H1 (cell line): ENCODE data around the gene S100A4. TPM values are rescaled to one million over a fixed set of nuclear protein-coding genes. Genes with fewer than 3 reads are reported as not detected.

ENCODE experiments used
- CBX5 ChIP-seq: fragments of 300-800, 300-1000 bp; sonication (generic); IDR thresholded peaks from 2 replicates; pipeline ENCODE4 v1.7.1; 2016; ENCODE audit warnings: antibody characterized with exemption, low read length, low read depth
- CEBPB ChIP-seq: IDR thresholded peaks from 2 replicates; pipeline ENCODE4 v1.6.1; 2012; ENCODE audit warnings: low read depth, low read length
- CHD1 ChIP-seq: IDR thresholded peaks from 2 replicates; pipeline ENCODE4 v1.6.1; 2012; ENCODE audit warnings: low read depth, low read length, improper control_type of control experiment
- CREB1 ChIP-seq: IDR thresholded peaks from 2 replicates; pipeline ENCODE4 v1.6.1; 2012; ENCODE audit warnings: inconsistent platforms
- EGR1 ChIP-seq: IDR thresholded peaks from 2 replicates; pipeline ENCODE4 v1.6.1; 2011; ENCODE audit warnings: low read depth, low read length, borderline replicate concordance
- HDAC6 ChIP-seq: IDR thresholded peaks from one replicate; pipeline ENCODE4 v1.7.1; 2012; ENCODE audit warnings: low read depth, mild to moderate bottlenecking, inconsistent platforms, low read length, moderate library complexity
- POLR2AphosphoS5 ChIP-seq: IDR thresholded peaks from 2 replicates; pipeline ENCODE4 v1.6.1; 2011; ENCODE audit warnings: low read depth, low read length
- RXRA ChIP-seq: IDR thresholded peaks from 2 replicates; pipeline ENCODE4 v1.6.1; 2011; ENCODE audit warnings: low read depth, mild to moderate bottlenecking, low read length, moderate library complexity; ENCODE audit not compliant: insufficient read depth
- TAF7 ChIP-seq: optimal IDR thresholded peaks from 2 replicates; pipeline ENCODE3; 2011; ENCODE audit warnings: low read depth, mild to moderate bottlenecking, inconsistent platforms, low read length, moderate library complexity, borderline replicate concordance
- polyA plus RNA-seq, 7 experiments: library from polyadenylated mRNA; depleted of rRNA in 3 of 7; stranded (reverse) in 5 of 7; unstranded in 2 of 7; fragments of >200 nt in 5 of 7; fragments of 200-250 nt in 2 of 7; gene quantifications; 1 replicate in 5 of 7; 2 replicates in 1 of 7; 4 replicates in 1 of 7; pipeline versions ENCODE4 v1.2.1 to v1.2.3, GENCODE V29; 2011 to 2013; ENCODE audit warnings: missing spikeins in 2 of 7, mixed read lengths in 2 of 7
- total RNA-seq: library from RNA; stranded (reverse); fragmentation: NEBNext Ultra II Directional; extraction: Animal tissue kit (Norgen Biotek cat#: 25700); gene quantifications from 2 replicates; pipeline ENCODE4 v1.2.1, GENCODE V29; 2021
- TF ChIP-seq, protein P1 (sequence below): fragments of 300-600 bp; sonication (generic); IDR thresholded peaks from 2 replicates; pipeline ENCODE4 v1.7.1; 2012; ENCODE audit warnings: low read length, moderate library complexity, mild to moderate bottlenecking, inconsistent platforms; ENCODE audit not compliant: insufficient replicate concordance

The S100A4 gene
- total and polyA plus RNA-seq, 2 of the 8 experiments (the other 6 are each of a cell fraction or from before 2014, with no cell fraction given) = 36.3 to 85.4 TPM

DNA sequence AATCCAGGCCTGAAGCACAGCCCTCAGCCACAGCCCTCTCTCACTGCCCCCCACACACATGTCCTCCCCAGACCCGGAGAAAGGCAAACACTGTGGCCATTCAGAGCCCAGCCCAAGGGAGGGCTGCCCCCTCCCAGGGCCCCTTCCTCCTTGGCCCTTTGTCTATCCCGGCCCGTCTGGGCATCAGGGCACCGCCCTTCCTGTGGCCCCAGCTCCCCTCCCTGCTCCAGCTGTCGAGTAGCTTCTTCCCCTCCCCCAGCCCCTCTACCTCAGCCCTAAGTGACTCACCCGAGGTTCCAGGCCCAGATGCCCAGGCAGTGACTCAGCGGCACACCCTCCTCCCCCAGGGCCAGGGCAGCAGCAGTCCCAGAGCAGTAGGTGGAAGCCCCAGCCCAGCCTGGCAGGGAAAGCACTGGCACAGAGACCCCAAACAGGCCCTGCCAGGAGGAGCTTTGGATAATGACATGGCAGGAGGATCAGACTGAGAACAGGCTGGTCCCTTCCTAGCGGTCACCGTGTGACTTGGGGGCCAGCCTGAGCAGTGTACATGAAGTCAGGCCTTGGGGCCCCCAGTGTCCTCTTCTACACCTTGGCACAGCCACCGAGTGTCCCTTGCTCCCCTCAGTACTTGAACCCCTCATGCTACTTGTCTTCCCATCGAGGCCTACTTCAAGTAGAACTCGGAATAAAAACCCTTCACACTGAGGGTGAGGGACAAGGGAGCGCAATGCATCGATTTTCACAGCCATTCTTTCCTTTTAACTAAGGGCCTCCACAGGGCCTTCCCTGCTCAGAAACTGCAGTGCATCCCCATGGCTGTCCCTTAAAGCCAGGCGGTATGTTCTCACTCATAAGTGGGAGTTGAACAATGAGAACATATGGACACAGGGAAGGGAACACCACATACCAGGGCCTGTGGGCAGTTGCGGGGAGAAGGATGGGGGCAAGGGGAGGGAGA, 21.1 kb upstream of the S100A4 start (continued):
- TF ChIP-seq, protein P1, sequence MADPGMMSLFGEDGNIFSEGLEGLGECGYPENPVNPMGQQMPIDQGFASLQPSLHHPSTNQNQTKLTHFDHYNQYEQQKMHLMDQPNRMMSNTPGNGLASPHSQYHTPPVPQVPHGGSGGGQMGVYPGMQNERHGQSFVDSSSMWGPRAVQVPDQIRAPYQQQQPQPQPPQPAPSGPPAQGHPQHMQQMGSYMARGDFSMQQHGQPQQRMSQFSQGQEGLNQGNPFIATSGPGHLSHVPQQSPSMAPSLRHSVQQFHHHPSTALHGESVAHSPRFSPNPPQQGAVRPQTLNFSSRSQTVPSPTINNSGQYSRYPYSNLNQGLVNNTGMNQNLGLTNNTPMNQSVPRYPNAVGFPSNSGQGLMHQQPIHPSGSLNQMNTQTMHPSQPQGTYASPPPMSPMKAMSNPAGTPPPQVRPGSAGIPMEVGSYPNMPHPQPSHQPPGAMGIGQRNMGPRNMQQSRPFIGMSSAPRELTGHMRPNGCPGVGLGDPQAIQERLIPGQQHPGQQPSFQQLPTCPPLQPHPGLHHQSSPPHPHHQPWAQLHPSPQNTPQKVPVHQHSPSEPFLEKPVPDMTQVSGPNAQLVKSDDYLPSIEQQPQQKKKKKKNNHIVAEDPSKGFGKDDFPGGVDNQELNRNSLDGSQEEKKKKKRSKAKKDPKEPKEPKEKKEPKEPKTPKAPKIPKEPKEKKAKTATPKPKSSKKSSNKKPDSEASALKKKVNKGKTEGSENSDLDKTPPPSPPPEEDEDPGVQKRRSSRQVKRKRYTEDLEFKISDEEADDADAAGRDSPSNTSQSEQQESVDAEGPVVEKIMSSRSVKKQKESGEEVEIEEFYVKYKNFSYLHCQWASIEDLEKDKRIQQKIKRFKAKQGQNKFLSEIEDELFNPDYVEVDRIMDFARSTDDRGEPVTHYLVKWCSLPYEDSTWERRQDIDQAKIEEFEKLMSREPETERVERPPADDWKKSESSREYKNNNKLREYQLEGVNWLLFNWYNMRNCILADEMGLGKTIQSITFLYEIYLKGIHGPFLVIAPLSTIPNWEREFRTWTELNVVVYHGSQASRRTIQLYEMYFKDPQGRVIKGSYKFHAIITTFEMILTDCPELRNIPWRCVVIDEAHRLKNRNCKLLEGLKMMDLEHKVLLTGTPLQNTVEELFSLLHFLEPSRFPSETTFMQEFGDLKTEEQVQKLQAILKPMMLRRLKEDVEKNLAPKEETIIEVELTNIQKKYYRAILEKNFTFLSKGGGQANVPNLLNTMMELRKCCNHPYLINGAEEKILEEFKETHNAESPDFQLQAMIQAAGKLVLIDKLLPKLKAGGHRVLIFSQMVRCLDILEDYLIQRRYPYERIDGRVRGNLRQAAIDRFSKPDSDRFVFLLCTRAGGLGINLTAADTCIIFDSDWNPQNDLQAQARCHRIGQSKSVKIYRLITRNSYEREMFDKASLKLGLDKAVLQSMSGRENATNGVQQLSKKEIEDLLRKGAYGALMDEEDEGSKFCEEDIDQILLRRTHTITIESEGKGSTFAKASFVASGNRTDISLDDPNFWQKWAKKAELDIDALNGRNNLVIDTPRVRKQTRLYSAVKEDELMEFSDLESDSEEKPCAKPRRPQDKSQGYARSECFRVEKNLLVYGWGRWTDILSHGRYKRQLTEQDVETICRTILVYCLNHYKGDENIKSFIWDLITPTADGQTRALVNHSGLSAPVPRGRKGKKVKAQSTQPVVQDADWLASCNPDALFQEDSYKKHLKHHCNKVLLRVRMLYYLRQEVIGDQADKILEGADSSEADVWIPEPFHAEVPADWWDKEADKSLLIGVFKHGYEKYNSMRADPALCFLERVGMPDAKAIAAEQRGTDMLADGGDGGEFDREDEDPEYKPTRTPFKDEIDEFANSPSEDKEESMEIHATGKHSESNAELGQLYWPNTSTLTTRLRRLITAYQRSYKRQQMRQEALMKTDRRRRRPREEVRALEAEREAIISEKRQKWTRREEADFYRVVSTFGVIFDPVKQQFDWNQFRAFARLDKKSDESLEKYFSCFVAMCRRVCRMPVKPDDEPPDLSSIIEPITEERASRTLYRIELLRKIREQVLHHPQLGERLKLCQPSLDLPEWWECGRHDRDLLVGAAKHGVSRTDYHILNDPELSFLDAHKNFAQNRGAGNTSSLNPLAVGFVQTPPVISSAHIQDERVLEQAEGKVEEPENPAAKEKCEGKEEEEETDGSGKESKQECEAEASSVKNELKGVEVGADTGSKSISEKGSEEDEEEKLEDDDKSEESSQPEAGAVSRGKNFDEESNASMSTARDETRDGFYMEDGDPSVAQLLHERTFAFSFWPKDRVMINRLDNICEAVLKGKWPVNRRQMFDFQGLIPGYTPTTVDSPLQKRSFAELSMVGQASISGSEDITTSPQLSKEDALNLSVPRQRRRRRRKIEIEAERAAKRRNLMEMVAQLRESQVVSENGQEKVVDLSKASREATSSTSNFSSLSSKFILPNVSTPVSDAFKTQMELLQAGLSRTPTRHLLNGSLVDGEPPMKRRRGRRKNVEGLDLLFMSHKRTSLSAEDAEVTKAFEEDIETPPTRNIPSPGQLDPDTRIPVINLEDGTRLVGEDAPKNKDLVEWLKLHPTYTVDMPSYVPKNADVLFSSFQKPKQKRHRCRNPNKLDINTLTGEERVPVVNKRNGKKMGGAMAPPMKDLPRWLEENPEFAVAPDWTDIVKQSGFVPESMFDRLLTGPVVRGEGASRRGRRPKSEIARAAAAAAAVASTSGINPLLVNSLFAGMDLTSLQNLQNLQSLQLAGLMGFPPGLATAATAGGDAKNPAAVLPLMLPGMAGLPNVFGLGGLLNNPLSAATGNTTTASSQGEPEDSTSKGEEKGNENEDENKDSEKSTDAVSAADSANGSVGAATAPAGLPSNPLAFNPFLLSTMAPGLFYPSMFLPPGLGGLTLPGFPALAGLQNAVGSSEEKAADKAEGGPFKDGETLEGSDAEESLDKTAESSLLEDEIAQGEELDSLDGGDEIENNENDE = no peak
- no peak for TF ChIP-seq CBX5
- TF ChIP-seq HDAC6 = no peak
- no peak for TF ChIP-seq CHD1
- no peak for TF ChIP-seq CEBPB
- no peak for TF ChIP-seq RXRA
- no peak for TF ChIP-seq CREB1
- no peak for TF ChIP-seq EGR1
- no peak for TF ChIP-seq POLR2AphosphoS5
- TF ChIP-seq TAF7 = peak; percentile 49
